MM.1S (cell line): ENCODE measurements around the gene TIMM17A.

Source experiments
- EZH2 ChIP-seq: fragments of 300-600 bp; sonication (generic); optimal IDR thresholded peaks from 2 replicates; pipeline ENCODE3; 2017; ENCODE audit warnings: low read depth, mild to moderate bottlenecking, antibody characterized with exemption, low read length, mixed read lengths
- EZH2phosphoT487 ChIP-seq: fragments of 300-600 bp; sonication (generic); IDR thresholded peaks from 2 replicates; pipeline ENCODE4 v1.6.1; 2018; ENCODE audit warnings: antibody characterized with exemption, low read length
- TF ChIP-seq, protein P1 (sequence below): fragments of 300-600 bp; sonication (generic); IDR thresholded peaks from 2 replicates; pipeline ENCODE4 v1.5.1; 2016; ENCODE audit warnings: antibody characterized with exemption, low read length, mixed read lengths

DNA sequence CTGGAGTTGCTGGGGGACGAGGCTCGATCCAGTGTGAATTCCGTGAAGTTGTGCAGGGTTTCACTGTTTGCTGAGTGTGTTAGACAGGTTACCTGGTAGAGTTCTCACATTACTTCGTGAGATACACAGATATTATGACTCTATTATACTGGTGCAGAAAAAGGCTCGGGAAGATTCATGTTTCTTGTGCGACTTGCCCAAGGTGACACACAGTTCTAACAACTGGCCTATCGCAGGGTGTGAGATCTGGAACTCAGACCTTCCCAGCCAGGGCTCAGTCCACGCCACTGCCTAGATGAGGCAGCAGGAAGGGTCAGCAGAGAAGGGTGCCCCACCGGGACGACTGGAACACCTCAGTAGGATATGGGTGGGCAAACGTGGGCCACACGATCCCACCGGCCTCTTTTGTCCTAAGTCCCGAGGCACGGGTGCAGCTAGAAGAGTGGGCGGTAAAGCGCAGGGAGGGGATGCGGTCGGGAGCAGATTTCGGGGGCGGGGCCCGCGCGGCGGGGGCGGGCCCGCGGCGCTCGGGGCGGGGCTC, 26.8 kb downstream of the TIMM17A start:
- TF ChIP-seq EZH2, result no peak
- TF ChIP-seq, protein P1, sequence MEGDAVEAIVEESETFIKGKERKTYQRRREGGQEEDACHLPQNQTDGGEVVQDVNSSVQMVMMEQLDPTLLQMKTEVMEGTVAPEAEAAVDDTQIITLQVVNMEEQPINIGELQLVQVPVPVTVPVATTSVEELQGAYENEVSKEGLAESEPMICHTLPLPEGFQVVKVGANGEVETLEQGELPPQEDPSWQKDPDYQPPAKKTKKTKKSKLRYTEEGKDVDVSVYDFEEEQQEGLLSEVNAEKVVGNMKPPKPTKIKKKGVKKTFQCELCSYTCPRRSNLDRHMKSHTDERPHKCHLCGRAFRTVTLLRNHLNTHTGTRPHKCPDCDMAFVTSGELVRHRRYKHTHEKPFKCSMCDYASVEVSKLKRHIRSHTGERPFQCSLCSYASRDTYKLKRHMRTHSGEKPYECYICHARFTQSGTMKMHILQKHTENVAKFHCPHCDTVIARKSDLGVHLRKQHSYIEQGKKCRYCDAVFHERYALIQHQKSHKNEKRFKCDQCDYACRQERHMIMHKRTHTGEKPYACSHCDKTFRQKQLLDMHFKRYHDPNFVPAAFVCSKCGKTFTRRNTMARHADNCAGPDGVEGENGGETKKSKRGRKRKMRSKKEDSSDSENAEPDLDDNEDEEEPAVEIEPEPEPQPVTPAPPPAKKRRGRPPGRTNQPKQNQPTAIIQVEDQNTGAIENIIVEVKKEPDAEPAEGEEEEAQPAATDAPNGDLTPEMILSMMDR, result no peak
- no peak for TF ChIP-seq EZH2phosphoT487
